Measurements from ENCODE around the gene SGCE. TPM values are rescaled to one million over a fixed set of nuclear protein-coding genes. Genes with fewer than 3 reads are reported as not detected.

The SGCE gene
- total RNA-seq, 1 donor from 2014 or later = 63.8 TPM

- no peak for DNase-seq (ENCODE audit: low read depth, low spot score)
Observed at GRCh38 chr7:94623820-94624219, 32.1 kb downstream of the SGCE start.

- no peak for DNase-seq (ENCODE audit: low read depth, low spot score)
Observed at GRCh38 chr7:94621120-94621519, 34.8 kb downstream of the SGCE start.

DNA sequence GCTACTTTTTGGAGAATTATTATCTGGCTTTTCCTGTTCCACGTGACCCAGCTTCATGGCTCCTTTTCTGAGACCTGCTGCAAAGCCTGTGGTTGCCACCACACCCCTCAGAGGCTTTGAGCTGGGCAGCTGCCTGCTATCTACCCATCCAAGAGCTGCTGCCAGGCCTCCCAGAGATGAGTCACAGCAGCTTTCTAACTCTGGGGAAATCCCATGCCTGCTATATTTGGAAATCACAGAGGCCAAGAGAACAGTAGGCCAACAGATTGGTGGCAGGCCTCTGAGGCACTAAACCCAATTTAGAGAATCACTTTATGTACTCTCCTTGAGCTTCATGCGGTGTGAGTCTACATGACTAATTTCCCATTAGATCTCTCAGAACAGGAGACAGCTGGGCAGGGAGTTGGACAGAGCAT is 35.2 kb downstream of the SGCE start:
- peak; percentile 52 for DNase-seq (ENCODE audit: low read depth, low spot score)

DNA sequence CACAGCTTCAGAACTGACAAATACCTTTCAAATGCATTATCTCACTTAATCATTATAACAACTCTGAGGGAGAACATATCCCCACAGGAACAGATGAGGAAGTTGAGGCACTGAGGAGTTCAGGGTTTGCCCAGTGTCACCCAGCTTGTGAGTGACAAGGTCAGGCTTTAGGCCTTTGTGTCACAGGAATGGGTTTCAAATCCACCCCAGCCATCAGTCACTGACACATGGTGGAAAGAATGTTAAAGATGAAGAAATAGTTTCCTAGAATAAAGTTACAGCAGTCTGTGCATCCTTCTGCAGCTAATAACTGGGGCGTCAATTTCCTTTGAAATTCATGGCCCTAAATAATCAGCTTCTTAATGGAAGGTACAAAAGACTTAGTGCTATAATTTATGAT is 37.8 kb downstream of the SGCE start:
- DNase-seq (ENCODE audit: low read depth, low spot score) = no peak

GRCh38 chr7:94616855-94617254 is 39.1 kb downstream of the SGCE start:
- no peak for DNase-seq (ENCODE audit: low read depth, low spot score)

DNA sequence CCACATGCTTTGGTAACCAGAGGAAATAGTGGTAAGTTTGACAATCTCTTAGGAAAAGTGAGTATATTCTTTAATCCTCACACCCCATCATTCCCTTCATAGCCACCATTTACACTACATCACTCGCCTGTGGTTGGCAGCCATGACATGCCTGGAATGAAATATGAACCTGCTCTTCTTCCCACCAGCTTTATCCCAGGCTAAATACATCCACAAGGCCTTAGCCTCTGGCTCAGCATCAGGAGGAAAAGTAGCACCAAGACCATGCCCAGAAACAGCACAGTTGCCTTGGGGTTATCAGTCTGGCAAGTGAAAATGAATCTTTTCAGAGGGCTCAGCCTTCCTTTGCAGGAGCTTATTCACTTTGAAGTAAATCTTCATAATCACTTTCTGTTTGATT is 40.3 kb downstream of the SGCE start:
- DNase-seq (ENCODE audit: low read depth, low spot score) = no peak

- no peak for DNase-seq (ENCODE audit: low read depth, low spot score)
Observed at GRCh38 chr7:94612661-94613060, 43.3 kb downstream of the SGCE start.

DNA sequence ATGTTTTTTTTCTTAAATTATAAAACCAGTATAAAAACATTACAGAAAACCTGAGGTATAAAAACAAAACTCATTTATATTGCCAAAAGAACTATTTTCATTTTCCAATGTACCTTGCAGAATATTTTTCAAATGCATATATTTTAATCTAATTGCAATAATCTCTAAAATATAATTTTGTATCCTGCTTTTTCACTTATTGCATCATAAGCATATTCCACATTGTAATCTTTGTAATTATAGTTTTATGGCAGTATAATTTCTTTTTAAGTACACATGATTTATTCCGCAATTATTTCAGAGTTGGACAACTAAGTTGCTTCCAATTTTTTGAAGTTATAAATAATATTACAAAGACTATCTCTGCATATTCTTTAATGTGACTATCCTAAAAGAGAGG is 43.7 kb downstream of the SGCE start:
- no peak for DNase-seq (ENCODE audit: low read depth, low spot score)

GRCh38 chr7:94609561-94609960 is 46.4 kb downstream of the SGCE start:
- DNase-seq (ENCODE audit: low read depth, low spot score) = no peak

- DNase-seq (ENCODE audit: low read depth, low spot score) = no peak
Observed at GRCh38 chr7:94605031-94605430, 50.9 kb downstream of the SGCE start.

DNA sequence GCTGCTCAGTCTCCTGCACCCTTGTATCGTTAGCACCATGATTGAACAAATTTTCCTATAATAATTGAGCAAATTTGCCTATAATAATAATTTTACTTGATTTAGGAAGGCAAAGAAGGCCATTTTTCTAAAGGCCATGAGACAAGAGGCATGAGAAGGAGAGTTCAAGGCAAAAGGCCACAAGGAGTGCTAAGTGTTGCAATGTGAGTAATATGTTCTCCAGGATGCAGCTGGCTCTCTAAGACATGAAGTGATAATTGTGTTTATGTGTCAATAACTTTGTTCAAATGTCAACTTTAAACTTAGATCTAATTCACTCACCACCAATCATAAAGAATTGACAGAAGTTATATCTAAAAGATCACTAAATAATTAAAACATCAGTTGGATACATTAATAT is 53.8 kb downstream of the SGCE start:
- no peak for DNase-seq (ENCODE audit: low read depth, low spot score)

- DNase-seq (ENCODE audit: low read depth, low spot score) = no peak
Observed at GRCh38 chr7:94600267-94600666, 55.7 kb downstream of the SGCE start.

- no peak for DNase-seq (ENCODE audit: low read depth, low spot score)
Observed at GRCh38 chr7:94595717-94596116, 60.2 kb downstream of the SGCE start.

DNA sequence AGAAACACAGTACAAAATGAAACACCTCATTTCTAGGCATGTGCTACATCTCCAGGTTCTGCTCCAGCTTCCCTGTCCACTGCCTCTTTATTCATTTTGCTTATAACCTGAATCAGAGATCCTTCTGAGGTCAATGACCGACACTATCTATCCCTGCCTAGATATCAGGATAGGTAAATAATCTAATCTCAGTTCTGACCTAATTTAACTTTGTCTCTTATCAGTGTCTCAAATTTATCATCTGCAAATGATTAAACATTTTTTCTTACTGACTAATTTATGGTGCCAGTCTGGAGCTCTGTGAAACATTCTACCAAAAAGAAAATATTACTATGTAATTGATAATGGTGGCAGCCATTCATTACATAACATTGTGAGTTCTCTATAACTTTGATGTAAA is 61.1 kb downstream of the SGCE start:
- no peak for DNase-seq (ENCODE audit: low read depth, low spot score)

- no peak for DNase-seq (ENCODE audit: low read depth, low spot score)
Observed at GRCh38 chr7:94591176-94591575, 64.8 kb downstream of the SGCE start.

- DNase-seq (ENCODE audit: low read depth, low spot score) = no peak
Observed at GRCh38 chr7:94590526-94591162, 65.3 kb downstream of the SGCE start.

DNA sequence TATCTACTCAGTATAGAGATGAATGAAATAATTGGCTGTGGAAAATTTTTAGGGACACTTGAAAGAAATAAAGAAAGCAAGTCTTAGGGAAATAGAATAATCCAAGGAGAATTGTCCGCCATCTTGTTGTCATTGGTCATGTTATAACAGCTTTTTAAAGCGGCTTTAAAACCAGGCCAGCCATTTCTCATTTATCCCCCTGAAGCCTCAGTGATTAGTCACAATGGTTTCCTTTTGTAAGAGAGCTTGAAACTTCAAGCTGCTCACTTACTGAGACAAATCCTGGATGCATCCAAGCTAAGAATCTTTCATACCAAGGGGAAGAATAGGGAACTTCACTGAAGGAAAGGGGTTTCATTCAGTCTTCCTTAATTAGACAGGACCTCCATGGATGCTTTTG is 67.9 kb downstream of the SGCE start:
- no peak for DNase-seq (ENCODE audit: low read depth, low spot score)

DNA sequence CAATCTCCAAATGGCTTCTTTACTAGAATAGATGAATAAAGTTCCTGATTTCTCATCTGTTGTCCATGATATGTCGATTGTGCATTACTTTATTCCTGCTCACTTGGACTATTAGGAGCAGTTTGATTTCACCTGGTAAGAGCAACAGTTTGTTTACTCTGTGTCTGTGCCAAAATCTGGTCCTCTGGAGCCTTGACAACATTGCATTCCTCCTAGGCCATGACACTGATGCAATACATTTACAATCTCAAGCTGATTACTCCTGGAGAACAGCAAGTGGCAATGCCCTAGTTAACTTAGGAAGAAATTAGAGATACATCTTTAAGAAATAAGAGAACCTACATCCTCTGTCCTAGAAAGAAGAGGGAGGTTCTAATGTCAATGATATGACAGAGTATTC is 71.8 kb downstream of the SGCE start:
- no peak for DNase-seq (ENCODE audit: low read depth, low spot score)

GRCh38 chr7:94580601-94581000 is 75.3 kb downstream of the SGCE start:
- DNase-seq (ENCODE audit: low read depth, low spot score) = no peak

DNA sequence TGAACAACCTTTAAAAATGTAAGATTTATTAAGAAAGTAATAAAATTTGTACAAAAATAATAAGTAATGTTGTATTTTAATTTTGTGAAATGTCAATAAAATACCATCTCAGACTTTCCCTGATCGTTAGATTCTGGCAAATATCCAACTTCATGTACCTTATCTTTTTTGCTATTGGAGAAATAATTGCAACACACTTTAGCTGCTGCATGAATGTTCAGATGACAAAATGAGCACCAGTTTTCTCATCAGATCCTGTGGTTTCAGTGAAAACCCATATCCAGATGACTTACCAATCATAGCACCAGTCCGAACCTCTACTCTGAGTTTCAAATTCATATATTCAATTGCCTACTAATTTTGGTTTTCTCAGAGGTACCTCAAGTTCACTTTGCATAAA is 76.5 kb downstream of the SGCE start:
- DNase-seq (ENCODE audit: low read depth, low spot score) = no peak

GRCh38 chr7:94578614-94579013 is 77.3 kb downstream of the SGCE start:
- no peak for DNase-seq (ENCODE audit: low read depth, low spot score)

DNA sequence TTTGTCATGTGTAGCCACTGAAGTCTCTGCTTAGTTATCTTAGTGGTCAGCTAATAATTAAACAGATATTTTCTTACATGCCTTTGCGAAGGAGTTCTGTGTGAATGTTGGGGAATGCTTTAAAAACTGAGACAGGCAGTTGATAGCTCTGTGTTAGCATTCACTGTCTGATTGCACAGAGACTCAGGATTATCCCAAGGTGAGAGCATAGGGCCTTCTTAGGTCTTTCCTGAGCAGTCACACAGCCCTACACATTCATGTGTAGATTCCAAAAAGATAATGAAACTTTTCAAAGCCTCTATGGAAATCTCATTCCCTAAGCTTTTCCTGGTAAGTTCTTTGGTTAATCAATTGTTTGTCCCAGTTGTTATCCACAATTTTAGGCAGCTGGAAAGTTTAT is 78.6 kb downstream of the SGCE start:
- DNase-seq (ENCODE audit: low read depth, low spot score) = no peak

- no peak for DNase-seq (ENCODE audit: low read depth, low spot score)
Observed at GRCh38 chr7:94576316-94576715, 79.6 kb downstream of the SGCE start.

DNA sequence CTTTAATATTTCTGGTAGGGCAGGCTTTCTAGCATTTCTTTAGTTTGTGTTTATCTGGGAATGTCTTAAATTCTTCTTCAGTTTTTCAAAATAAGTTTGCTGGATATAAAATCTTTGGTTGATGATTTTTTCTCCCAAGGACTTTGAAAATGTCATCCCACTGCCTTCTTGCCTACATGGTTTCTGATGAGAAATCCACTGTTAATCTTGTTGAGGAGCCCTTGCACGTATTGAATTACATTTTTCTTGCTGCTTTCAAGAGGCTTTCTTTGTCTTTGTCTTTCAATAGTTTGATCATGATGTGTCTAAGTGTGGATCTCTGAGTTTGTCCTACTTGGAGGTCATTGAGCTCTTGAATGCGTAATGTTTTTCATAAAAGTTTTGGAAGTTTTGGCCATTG is 80.3 kb downstream of the SGCE start:
- no peak for DNase-seq (ENCODE audit: low read depth, low spot score)

Measured in pulmonary artery endothelial cell (primary cell).